H9 (cell line): ENCODE results near the gene USP14. TPM values are rescaled to one million over a fixed set of nuclear protein-coding genes. Genes with fewer than 3 reads are reported as not detected.

Source experiments
- DNase-seq: peaks from one replicate; pipeline ENCODE4 v3.0.0-alpha.2; 2017
- H2AFZ ChIP-seq: one replicate; pipeline ENCODE4 v1.6.1; 2013; ENCODE audit warnings: mild to moderate bottlenecking, low read length, control low read depth, moderate library complexity
- H2AK5ac ChIP-seq: 2 replicates; pipeline ENCODE4 v1.6.1; 2013; ENCODE audit warnings: low read length, control low read depth, mixed read lengths; ENCODE audit not compliant: insufficient read length
- H2BK120ac ChIP-seq: one replicate; pipeline ENCODE4 v1.6.1; 2013; ENCODE audit warnings: low read depth, mild to moderate bottlenecking, low read length, control low read depth, inconsistent platforms; ENCODE audit not compliant: poor library complexity, severe bottlenecking
- H2BK12ac ChIP-seq: 2 replicates; pipeline ENCODE4 v1.6.1; 2013; ENCODE audit warnings: low read length, control low read depth, mixed read lengths, low read depth; ENCODE audit not compliant: insufficient read length
- H2BK15ac ChIP-seq: 2 replicates; pipeline ENCODE4 v1.6.1; 2013; ENCODE audit warnings: low read depth, low read length, control low read depth
- H2BK20ac ChIP-seq: one replicate; pipeline ENCODE4 v1.6.1; 2013; ENCODE audit warnings: low read depth, mild to moderate bottlenecking, low read length, control low read depth, inconsistent platforms; ENCODE audit not compliant: poor library complexity, severe bottlenecking
- H2BK5ac ChIP-seq: 2 replicates; pipeline ENCODE4 v1.6.1; 2013; ENCODE audit warnings: low read length, control low read depth, mixed read lengths; ENCODE audit not compliant: insufficient read length
- H3K14ac ChIP-seq: 2 replicates; pipeline ENCODE4 v1.6.1; 2013; ENCODE audit warnings: low read length, control low read depth; ENCODE audit not compliant: insufficient read depth
- H3K18ac ChIP-seq: 2 replicates; pipeline ENCODE4 v1.6.1; 2013; ENCODE audit warnings: low read depth, mild to moderate bottlenecking, mixed read lengths, low read length, control low read depth; ENCODE audit not compliant: insufficient read length
- H3K23ac ChIP-seq: 2 replicates; pipeline ENCODE4 v1.6.1; 2013; ENCODE audit warnings: low read length, control low read depth, mixed read lengths, low read depth; ENCODE audit not compliant: insufficient read length
- H3K23me2 ChIP-seq: 2 replicates; pipeline ENCODE4 v1.6.1; 2013; ENCODE audit warnings: low read depth, mild to moderate bottlenecking, mixed read lengths, low read length, control low read depth; ENCODE audit not compliant: insufficient read length, poor library complexity, severe bottlenecking
- H3K27ac ChIP-seq: 2 replicates; pipeline ENCODE4 v1.5.1; 2013; ENCODE audit warnings: low read length, control low read depth, mixed read lengths, low read depth; ENCODE audit not compliant: insufficient read length
- H3K27me3 ChIP-seq: 2 replicates; pipeline ENCODE4 v1.6.1; 2013; ENCODE audit warnings: low read length, control low read depth, inconsistent platforms; ENCODE audit not compliant: insufficient read depth
- H3K4ac ChIP-seq: 2 replicates; pipeline ENCODE4 v1.6.1; 2013; ENCODE audit warnings: low read depth, mild to moderate bottlenecking, control low read depth, inconsistent platforms, low read length, moderate library complexity
- H3K4me1 ChIP-seq: 2 replicates; pipeline ENCODE4 v1.6.1; 2013; ENCODE audit warnings: low read length, control low read depth, inconsistent platforms; ENCODE audit not compliant: insufficient read depth
- H3K4me2 ChIP-seq: 2 replicates; pipeline ENCODE4 v1.6.1; 2013; ENCODE audit warnings: low read length, control low read depth, mixed read lengths; ENCODE audit not compliant: insufficient read length, insufficient read depth
- H3K56ac ChIP-seq: 2 replicates; pipeline ENCODE4 v1.6.1; 2013; ENCODE audit warnings: low read depth, mild to moderate bottlenecking, mixed read lengths, low read length, control low read depth; ENCODE audit not compliant: insufficient read length
- H3K79me1 ChIP-seq: 2 replicates; pipeline ENCODE4 v1.6.1; 2013; ENCODE audit warnings: low read depth, mild to moderate bottlenecking, moderate library complexity, low read length, control low read depth, inconsistent platforms; ENCODE audit not compliant: insufficient read depth, poor library complexity, severe bottlenecking
- H3K79me2 ChIP-seq: 2 replicates; pipeline ENCODE4 v1.6.1; 2013; ENCODE audit warnings: low read length, control low read depth, inconsistent platforms; ENCODE audit not compliant: insufficient read depth
- H3K9ac ChIP-seq: 2 replicates; pipeline ENCODE4 v1.6.1; 2013; ENCODE audit warnings: low read length, control low read depth, mixed read lengths; ENCODE audit not compliant: insufficient read length; ENCODE audit errors: extremely low read depth
- H3K9me3 ChIP-seq: one replicate; pipeline ENCODE4 v1.6.1; 2013; ENCODE audit warnings: low read depth, low read length, inconsistent platforms; ENCODE audit not compliant: control insufficient read depth
- H3T11ph ChIP-seq: one replicate; pipeline ENCODE4 v1.6.1; 2013; ENCODE audit warnings: mild to moderate bottlenecking, low read length, control low read depth, inconsistent platforms
- H4K20me1 ChIP-seq: one replicate; pipeline ENCODE4 v1.6.1; 2013; ENCODE audit not compliant: control insufficient read depth, insufficient read length, insufficient read depth
- H4K5ac ChIP-seq: 2 replicates; pipeline ENCODE4 v1.6.1; 2013; ENCODE audit warnings: low read depth, mild to moderate bottlenecking, mixed read lengths, low read length, control low read depth; ENCODE audit not compliant: insufficient read length
- H4K8ac ChIP-seq: replicated peaks from 2 replicates; pipeline ENCODE4 v1.6.1; 2013; ENCODE audit warnings: low read length, control low read depth, mixed read lengths, low read depth; ENCODE audit not compliant: insufficient read length
- H4K91ac ChIP-seq: 2 replicates; pipeline ENCODE4 v1.6.1; 2013; ENCODE audit warnings: low read depth, mild to moderate bottlenecking, moderate library complexity, mixed read lengths, low read length, control low read depth; ENCODE audit not compliant: insufficient read length
- H3K27ac Mint-ChIP-seq, 3 experiments: 2 replicates in 2 of 3; 3 replicates in 1 of 3; pipeline ENCODE4 v1.8.0; 2020 to 2021; ENCODE audit warnings: mixed read lengths in 3 of 3, mild to moderate bottlenecking in 1 of 3, moderate library complexity in 1 of 3
- H3K27me3 Mint-ChIP-seq: 2 replicates; pipeline ENCODE4 v1.8.0; 2021; ENCODE audit warnings: low read depth, mild to moderate bottlenecking, moderate library complexity, mixed read lengths
- H3K36me3 Mint-ChIP-seq, 3 experiments: 2 replicates in 2 of 3; 3 replicates in 1 of 3; pipeline ENCODE4 v1.8.0; 2020 to 2021; ENCODE audit warnings: low read depth in 3 of 3, mixed read lengths in 3 of 3; ENCODE audit not compliant: insufficient read depth in 1 of 3
- H3K4me1 Mint-ChIP-seq, 2 experiments: 2 replicates each; pipeline ENCODE4 v1.8.0; 2020; ENCODE audit warnings: mixed read lengths in 2 of 2
- H3K4me3 Mint-ChIP-seq, 2 experiments: 2 replicates in 1 of 2; 3 replicates in 1 of 2; pipeline ENCODE4 v1.8.0; 2020 to 2021; ENCODE audit warnings: mild to moderate bottlenecking in 2 of 2, mixed read lengths in 2 of 2, moderate library complexity in 1 of 2
- H3K9me3 Mint-ChIP-seq, 2 experiments: 2 replicates in 1 of 2; 3 replicates in 1 of 2; pipeline ENCODE4 v1.8.0; 2020; ENCODE audit warnings: mild to moderate bottlenecking in 2 of 2, mixed read lengths in 2 of 2, moderate library complexity in 1 of 2
- WGBS: extraction: QIAGEN DNeasy Blood & Tissue Kit; methylation state at CpG from one replicate; pipeline ENCODE4 v1.1.7; 2013; ENCODE audit warnings: missing lambda C conversion rate, low lambda C conversion rate, mixed read lengths; ENCODE audit not compliant: insufficient read length; ENCODE audit errors: extremely low coverage; 5-methylcytosine and 5-hydroxymethylcytosine counted together
- total RNA-seq: library from RNA; stranded (reverse); gene quantifications from 2 replicates; pipeline ENCODE4 v1.2.1, GENCODE V29; 2021
- TF ChIP-seq, protein P1 (sequence below): fragments of 200-600 bp; sonication (generic); conservative IDR thresholded peaks from 3 replicates; pipeline ENCODE4 v1.8.0; 2021; ENCODE audit warnings: antibody characterized with exemption, mild to moderate bottlenecking

The USP14 gene
- total RNA-seq, 1 experiment from 2014 or later = 92.1 TPM

DNA sequence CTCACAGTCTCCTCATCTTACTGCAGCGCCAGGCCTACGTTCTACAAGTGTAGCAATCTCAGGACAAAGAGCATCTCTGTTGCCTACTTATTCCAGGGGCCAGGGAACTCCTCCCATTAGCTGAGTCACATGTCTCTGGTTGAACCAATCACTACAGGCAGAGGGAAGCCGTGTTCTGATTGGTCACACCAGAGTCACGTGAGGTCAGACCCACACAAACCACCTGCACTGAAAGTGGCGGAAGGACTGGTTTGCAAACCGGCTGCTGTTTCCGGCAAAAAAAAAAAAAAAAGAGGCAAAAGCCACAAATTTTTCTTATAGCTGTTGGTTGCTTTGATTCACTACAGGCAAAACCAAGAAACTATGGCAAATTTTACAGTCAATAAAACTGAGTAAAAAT is 21.9 kb upstream of the USP14 start:
- TF ChIP-seq, protein P1, sequence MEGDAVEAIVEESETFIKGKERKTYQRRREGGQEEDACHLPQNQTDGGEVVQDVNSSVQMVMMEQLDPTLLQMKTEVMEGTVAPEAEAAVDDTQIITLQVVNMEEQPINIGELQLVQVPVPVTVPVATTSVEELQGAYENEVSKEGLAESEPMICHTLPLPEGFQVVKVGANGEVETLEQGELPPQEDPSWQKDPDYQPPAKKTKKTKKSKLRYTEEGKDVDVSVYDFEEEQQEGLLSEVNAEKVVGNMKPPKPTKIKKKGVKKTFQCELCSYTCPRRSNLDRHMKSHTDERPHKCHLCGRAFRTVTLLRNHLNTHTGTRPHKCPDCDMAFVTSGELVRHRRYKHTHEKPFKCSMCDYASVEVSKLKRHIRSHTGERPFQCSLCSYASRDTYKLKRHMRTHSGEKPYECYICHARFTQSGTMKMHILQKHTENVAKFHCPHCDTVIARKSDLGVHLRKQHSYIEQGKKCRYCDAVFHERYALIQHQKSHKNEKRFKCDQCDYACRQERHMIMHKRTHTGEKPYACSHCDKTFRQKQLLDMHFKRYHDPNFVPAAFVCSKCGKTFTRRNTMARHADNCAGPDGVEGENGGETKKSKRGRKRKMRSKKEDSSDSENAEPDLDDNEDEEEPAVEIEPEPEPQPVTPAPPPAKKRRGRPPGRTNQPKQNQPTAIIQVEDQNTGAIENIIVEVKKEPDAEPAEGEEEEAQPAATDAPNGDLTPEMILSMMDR = no peak

More for the DNA sequence above, 21.9 kb upstream of the USP14 start:
- no peaks in the 10 kb centered on the region for H3K23me2 ChIP-seq
- H3K4ac ChIP-seq = no peak overlapping the region
- no peak overlapping the region for H3K14ac ChIP-seq
- H4K91ac ChIP-seq = no peak overlapping the region
- H4K5ac ChIP-seq = no peak overlapping the region
- Mint-ChIP-seq H3K36me3 (peaks cover 0 to 5% (median 2%) of the 10 kb centered on the region in 3 experiments; a peak in 2 of 7 replicates), H3K4me3 (no peak overlapping the region), H3K27me3 (no peaks in the 10 kb centered on the region), H3K27ac (no peak overlapping the region), H3K4me1 (peaks cover 0 to 7% of the 10 kb centered on the region in 2 experiments; a peak in 2 of 4 replicates), H3K9me3 (peaks cover 7 to 80% of the 10 kb centered on the region in 2 experiments)
- no peak overlapping the region for H3K4me2 ChIP-seq
- H4K20me1 ChIP-seq = no peaks in the 10 kb centered on the region
- H2BK15ac ChIP-seq = no peak overlapping the region; the same call in 1 of the 2 replicates
- H3K56ac ChIP-seq = no peak overlapping the region
- H2AFZ ChIP-seq = peak overlapping the region; percentile 23
- H3K27me3 ChIP-seq = no peaks in the 10 kb centered on the region
- no peak overlapping the region for H2BK20ac ChIP-seq
- no peak overlapping the region for H3K9ac ChIP-seq
- H2BK12ac ChIP-seq = no peak overlapping the region
- H3K9me3 ChIP-seq = peaks cover 4% of the 10 kb centered on the region
- no peak for DNase-seq
- no peak overlapping the region for H2BK120ac ChIP-seq
- H4K8ac ChIP-seq = peak overlapping the region; percentile 75
- no peaks in the 10 kb centered on the region for H3K79me1 ChIP-seq
- no peak overlapping the region for H3K18ac ChIP-seq
- H3T11ph ChIP-seq = no peak overlapping the region
- H3K79me2 ChIP-seq = no peaks in the 10 kb centered on the region
- H3K23ac ChIP-seq = no peak overlapping the region
- no peak overlapping the region for H2BK5ac ChIP-seq
- no peak overlapping the region for H2AK5ac ChIP-seq
- WGBS = no CpG with 5 or more reads among the region's 7 CpGs
- no peaks in the 10 kb centered on the region for H3K4me1 ChIP-seq
- H3K27ac ChIP-seq = no peak overlapping the region
